Psoas muscle (tissue), 8 donors: Measurements from ENCODE around the gene MYO1F. TPM values are rescaled to one million over a fixed set of nuclear protein-coding genes. Genes with fewer than 3 reads are reported as not detected.

ENCODE experiments used
- ATAC-seq, 4 donors: fragments of 200-7000 bp; cut with Tn5 transposase; one replicate each; pipeline ENCODE4 v1.9.1; 2020; ENCODE audit warnings: moderate library complexity in 3 of 4, mild to moderate bottlenecking in 2 of 4
- DNase-seq, 2 donors: peaks; one replicate each; pipeline ENCODE4 v3.0.0-alpha.2; 2020
- H3K27ac ChIP-seq: fragments of 200-600 bp; one replicate; pipeline ENCODE4 v1.8.0; 2022
- H3K27me3 ChIP-seq, 3 donors: fragments of 200-600 bp in 1 of 3; one replicate each; pipeline versions ENCODE4 v1.6.1 to v1.8.0; 2013 to 2022; ENCODE audit warnings: low read length in 2 of 3, mild to moderate bottlenecking in 2 of 3, moderate library complexity in 1 of 3; ENCODE audit not compliant: insufficient read depth in 3 of 3
- H3K36me3 ChIP-seq, 2 donors: fragments of 200-600 bp in 1 of 2; one replicate each; pipeline versions ENCODE4 v1.6.1 to v1.8.0; 2013 to 2022; ENCODE audit warnings: low read depth in 1 of 2, mild to moderate bottlenecking in 1 of 2, moderate library complexity in 1 of 2; ENCODE audit not compliant: insufficient read depth in 1 of 2
- H3K4me1 ChIP-seq: fragments of 200-600 bp; one replicate; pipeline ENCODE4 v1.8.0; 2022
- H3K4me3 ChIP-seq: fragments of 200-600 bp; one replicate; pipeline ENCODE4 v1.8.0; 2022; ENCODE audit warnings: mild to moderate bottlenecking
- H3K9me3 ChIP-seq: fragments of 200-600 bp; one replicate; pipeline ENCODE4 v1.8.0; 2022
- WGBS, 3 donors: extraction: QIAGEN DNeasy Blood & Tissue Kit; methylation state at CpG; one replicate each; pipeline versions ENCODE4 v1.1.6 to v1.1.7; 2013; 5-methylcytosine and 5-hydroxymethylcytosine counted together
- intact Hi-C, 2 donors: fragments of 100-400 bp; cut with DNase I; formaldehyde crosslinking; loops; one replicate each; pipeline versions ENCODE4 v1.11.0 to v1.14.2; 2022
- polyA plus RNA-seq, 3 donors: library from polyadenylated mRNA; stranded (reverse); fragments of 200-250 nt; gene quantifications; one replicate each; pipeline ENCODE4 v1.2.3, GENCODE V29; 2013
- total RNA-seq, 4 donors: library from RNA; stranded (reverse); fragmentation: NEBNext Ultra II Directional in 2 of 4; extraction: Animal tissue kit (Norgen Biotek cat#: 25700) in 2 of 4; gene quantifications; one replicate each; pipeline versions ENCODE4 v1.2.1 to v1.2.4, GENCODE V29; 2021 to 2023
- TF ChIP-seq, protein P1 (sequence below): fragments of 200-600 bp; IDR thresholded peaks from one replicate; pipeline ENCODE4 v1.8.0; 2022; ENCODE audit warnings: antibody characterized with exemption
- donor health status: healthy with polysubstance abuse.
- donor health status: DM: no; HTN: no; CAD: no; lungs with moderate emphysema.
- donor health status: Bipolar disorder and iron deficiency.
- donor health status: healthy.
- donor health status: DM: yes; HTN: yes; CAD: no.
- donor health status: DM: no; HTN: no; CAD: no.
- donor health status: DM: no; HTN: no; CAD: no.
- donor health status: DM: yes; HTN: yes; CAD: no.

MYO1F gene
- total and polyA plus RNA-seq, 7 donors = 1.00 to 6.3 (median 3.5) TPM

DNA sequence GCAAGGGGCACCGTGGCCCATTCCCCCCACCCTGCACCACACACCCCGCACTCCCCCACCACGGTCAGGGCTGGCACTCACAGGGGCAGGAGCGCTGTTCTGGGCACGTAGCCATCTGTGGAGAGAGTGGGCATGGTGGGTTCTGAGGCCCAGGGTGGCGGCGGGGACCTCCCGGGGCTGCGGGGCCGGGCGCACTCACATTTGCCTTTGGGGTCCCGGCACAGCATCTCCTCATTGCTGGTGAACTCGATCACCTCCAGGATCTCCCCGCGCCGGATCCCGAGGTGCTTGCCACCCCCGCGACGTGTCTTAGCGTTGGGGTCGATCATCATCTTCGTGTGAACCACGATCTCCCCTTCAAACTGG lies 86.9 kb downstream of the MYO1F start:
- DNase-seq (no peak), ATAC-seq (peak in 3 of 4 donors; percentile 9 to 19 (median 14))
- Histone ChIP-seq H3K27me3 (no peaks in the 10 kb centered on the region), H3K4me1 (no peaks in the 10 kb centered on the region), H3K4me3 (no peak overlapping the region), H3K9me3 (no peaks in the 10 kb centered on the region), H3K27ac (no peak overlapping the region), H3K36me3 (peaks cover 0 to 43% of the 10 kb centered on the region in 2 donors)
- TF ChIP-seq, protein P1, sequence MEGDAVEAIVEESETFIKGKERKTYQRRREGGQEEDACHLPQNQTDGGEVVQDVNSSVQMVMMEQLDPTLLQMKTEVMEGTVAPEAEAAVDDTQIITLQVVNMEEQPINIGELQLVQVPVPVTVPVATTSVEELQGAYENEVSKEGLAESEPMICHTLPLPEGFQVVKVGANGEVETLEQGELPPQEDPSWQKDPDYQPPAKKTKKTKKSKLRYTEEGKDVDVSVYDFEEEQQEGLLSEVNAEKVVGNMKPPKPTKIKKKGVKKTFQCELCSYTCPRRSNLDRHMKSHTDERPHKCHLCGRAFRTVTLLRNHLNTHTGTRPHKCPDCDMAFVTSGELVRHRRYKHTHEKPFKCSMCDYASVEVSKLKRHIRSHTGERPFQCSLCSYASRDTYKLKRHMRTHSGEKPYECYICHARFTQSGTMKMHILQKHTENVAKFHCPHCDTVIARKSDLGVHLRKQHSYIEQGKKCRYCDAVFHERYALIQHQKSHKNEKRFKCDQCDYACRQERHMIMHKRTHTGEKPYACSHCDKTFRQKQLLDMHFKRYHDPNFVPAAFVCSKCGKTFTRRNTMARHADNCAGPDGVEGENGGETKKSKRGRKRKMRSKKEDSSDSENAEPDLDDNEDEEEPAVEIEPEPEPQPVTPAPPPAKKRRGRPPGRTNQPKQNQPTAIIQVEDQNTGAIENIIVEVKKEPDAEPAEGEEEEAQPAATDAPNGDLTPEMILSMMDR = no peak
- intact Hi-C loops = no loop called here
- WGBS, 3 donors = 83 to 89% (median 84%) methylated on average over 24 of the region's 24 CpGs

DNA sequence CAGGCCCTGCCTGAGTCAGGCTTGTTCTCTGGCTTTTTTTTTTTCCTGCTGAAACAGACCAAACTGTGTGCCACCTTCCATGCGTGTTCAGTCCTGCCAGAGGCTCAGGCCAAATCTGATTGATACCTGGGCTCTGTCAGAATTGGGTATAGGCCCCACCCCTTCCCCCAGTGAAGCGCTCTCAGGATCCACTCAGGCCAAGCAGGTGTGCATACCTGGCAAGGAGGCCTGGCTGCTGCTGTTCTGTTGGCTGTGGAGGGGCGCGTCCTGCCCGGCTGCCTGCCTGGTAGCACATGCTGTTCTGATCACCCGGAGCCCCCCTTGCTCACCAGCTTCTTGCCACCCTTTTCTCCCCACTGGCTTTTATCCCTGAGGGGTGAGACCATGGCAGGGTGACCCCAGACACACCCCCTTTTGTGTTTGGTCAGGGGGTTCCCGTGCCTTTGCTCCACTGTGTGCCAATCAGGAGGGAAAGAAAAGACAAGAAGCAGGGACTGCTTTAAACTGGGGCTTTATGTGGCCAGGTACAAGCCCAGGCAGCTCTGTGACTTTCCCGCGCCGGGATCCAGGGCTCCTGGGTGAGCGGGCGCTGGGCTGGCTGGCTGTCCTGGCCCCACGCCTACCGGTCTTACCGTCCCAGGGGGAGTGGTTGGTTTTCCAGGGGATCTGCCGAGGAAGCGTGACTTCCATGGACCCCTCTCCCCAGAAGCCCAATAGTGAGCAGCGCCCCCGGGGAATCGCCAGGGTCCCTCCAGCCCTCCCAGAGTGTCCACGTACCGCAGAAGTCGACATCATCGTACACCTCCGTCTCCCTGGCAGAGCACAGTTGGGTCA lies 87.5 kb downstream of the MYO1F start:
- intact Hi-C loops = no loop called here
- H3K4me1 ChIP-seq = no peaks in the 10 kb centered on the region
- WGBS, 3 donors = 75 to 82% (median 81%) methylated on average over 25 of the region's 25 CpGs
- no peak overlapping the region for H3K27ac ChIP-seq
- H3K9me3 ChIP-seq = no peaks in the 10 kb centered on the region
- TF ChIP-seq, protein P1 = no peak
- DNase-seq = no peak
- H3K36me3 ChIP-seq = peaks cover 0 to 49% of the 10 kb centered on the region in 2 donors
- H3K27me3 ChIP-seq = no peaks in the 10 kb centered on the region
- no peak overlapping the region for H3K4me3 ChIP-seq
- peak in 2 of 4 donors; percentile 17 to 23 for ATAC-seq

DNA sequence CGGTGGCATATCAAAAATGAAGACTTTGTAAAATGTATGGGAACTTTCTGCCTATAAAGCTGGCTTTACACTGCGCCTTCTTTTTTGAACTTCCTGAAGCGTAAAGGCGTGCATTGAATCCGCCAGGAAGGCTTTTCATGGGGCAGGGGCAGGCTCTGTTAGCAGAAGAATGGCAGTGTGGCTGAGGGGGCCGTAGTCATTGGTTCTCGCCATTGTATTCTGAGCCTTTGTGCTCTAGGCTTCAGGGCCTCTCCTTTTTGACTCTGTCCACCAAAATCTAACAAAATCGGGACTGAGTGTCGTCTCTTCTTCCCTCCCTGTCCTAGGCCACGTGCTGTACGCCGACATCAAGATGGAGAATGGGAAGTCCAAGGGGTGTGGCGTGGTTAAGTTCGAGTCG lies 88.9 kb downstream of the MYO1F start:
- TF ChIP-seq, protein P1 = no peak
- Histone ChIP-seq H3K27me3 (no peaks in the 10 kb centered on the region), H3K27ac (no peak overlapping the region), H3K4me1 (no peaks in the 10 kb centered on the region), H3K36me3 (peaks cover 0 to 63% of the 10 kb centered on the region in 2 donors), H3K9me3 (no peaks in the 10 kb centered on the region), H3K4me3 (no peak overlapping the region)
- ATAC-seq (no peak), DNase-seq (no peak)
- 74 to 84% (median 77%) methylated on average over 15 of the region's 15 CpGs for WGBS, 3 donors
- intact Hi-C loops = no loop called here

DNA sequence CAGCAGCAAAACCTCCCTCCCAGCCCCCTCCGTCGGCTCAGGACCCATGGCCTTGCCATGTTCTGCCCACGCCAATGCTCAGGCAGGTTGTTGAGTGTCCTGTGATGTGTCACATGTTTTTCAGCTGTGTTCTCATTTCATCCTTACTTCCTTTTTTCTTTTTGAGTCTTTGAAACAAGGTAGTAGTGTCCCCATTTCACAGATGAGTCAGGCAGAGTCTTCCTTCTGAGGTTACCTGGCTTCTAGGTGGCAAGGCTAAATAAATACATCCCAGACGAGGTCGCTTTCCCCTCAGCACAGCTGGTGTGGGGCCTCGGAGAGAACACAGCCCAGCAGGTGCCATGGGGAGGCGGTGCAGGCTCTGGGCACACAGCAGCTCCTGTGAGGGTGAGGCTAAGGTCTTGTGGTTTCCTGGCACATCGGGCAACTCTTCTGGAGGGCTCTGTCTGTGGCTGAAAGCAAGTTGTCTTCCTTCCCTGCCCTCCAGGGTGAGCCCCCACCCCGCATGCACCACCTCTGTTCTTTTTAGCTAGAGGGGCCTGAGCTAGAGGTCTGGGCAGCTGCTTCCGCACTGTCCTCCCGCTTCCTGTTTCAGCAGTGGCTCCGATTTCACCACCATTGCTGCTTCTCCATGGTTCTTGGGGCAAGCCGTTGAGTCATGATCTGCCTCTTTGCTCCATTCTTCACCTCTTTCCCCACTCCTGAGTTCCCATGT lies 89.9 kb downstream of the MYO1F start:
- TF ChIP-seq, protein P1 = no peak
- Histone ChIP-seq H3K4me1 (peaks cover 2% of the 10 kb centered on the region), H3K9me3 (no peaks in the 10 kb centered on the region), H3K27me3 (no peaks in the 10 kb centered on the region), H3K36me3 (peaks cover 0 to 70% of the 10 kb centered on the region in 2 donors), H3K4me3 (no peak overlapping the region), H3K27ac (no peak overlapping the region)
- DNase-seq (no peak), ATAC-seq (no peak)
- intact Hi-C loops = no loop called here
- WGBS, 3 donors = 74 to 82% (median 79%) methylated on average over 13 of the region's 13 CpGs
